Measurements from ENCODE around the gene PLA2G5. TPM values are rescaled to one million over a fixed set of nuclear protein-coding genes. Genes with fewer than 3 reads are reported as not detected.
"Not testable (repeated sequence)": the region's sequence is repeated elsewhere in the genome, so short reads cannot be mapped to it uniquely, and the experiment has no call there.

Gene PLA2G5
- total and polyA plus RNA-seq, 2 experiments from 2014 or later = not detected

GRCh38 chr1:20058531-20058930 is 11.5 kb upstream of the PLA2G5 start:
- no peaks in the 10 kb centered on the region for H3K27me3 ChIP-seq
- H3K4me1 ChIP-seq (ENCODE audit: low read depth) = no peaks in the 10 kb centered on the region
- no peaks in the 10 kb centered on the region for H3K9me3 ChIP-seq (ENCODE audit: low read depth)
- no peaks in the 10 kb centered on the region for H3K36me3 ChIP-seq
- no peak for TF ChIP-seq CTCF (IDR thresholded peaks at IDR 0.05; ENCODE audit: low read depth, low read length)
- no peak overlapping the region for H3K27ac ChIP-seq
- H3K4me3 ChIP-seq = no peak overlapping the region
- peak in 1 of 2 donors; percentile 83 for DNase-seq (ENCODE audit: low read depth in 1 of 2, low spot score in 1 of 2)

GRCh38 chr1:20059847-20060246 is 10.1 kb upstream of the PLA2G5 start:
- Histone ChIP-seq H3K27ac (no peak overlapping the region), H3K4me3 (no peak overlapping the region), H3K9me3 (ENCODE audit: low read depth) (no peaks in the 10 kb centered on the region), H3K27me3 (no peaks in the 10 kb centered on the region), H3K36me3 (no peaks in the 10 kb centered on the region), H3K4me1 (ENCODE audit: low read depth) (no peaks in the 10 kb centered on the region)
- TF ChIP-seq CTCF (IDR thresholded peaks at IDR 0.05; ENCODE audit: low read depth, low read length) = no peak
- no peak for DNase-seq (ENCODE audit: low read depth in 1 of 2, low spot score in 1 of 2)

GRCh38 chr1:20060791-20061190 is 9.2 kb upstream of the PLA2G5 start:
- H3K4me3 ChIP-seq; H3K36me3 ChIP-seq; H3K27ac ChIP-seq; DNase-seq (ENCODE audit: low read depth in 1 of 2, low spot score in 1 of 2); H3K27me3 ChIP-seq; H3K4me1 ChIP-seq (ENCODE audit: low read depth); H3K9me3 ChIP-seq (ENCODE audit: low read depth): not testable (repeated sequence)

- H3K4me3 ChIP-seq = no peak overlapping the region
- H3K36me3 ChIP-seq = no peaks in the 10 kb centered on the region
- no peak for TF ChIP-seq CTCF (IDR thresholded peaks at IDR 0.05; ENCODE audit: low read depth, low read length)
- no peaks in the 10 kb centered on the region for H3K9me3 ChIP-seq (ENCODE audit: low read depth)
- no peak for DNase-seq (ENCODE audit: low read depth in 1 of 2, low spot score in 1 of 2)
- H3K27ac ChIP-seq = no peak overlapping the region
- H3K27me3 ChIP-seq = no peaks in the 10 kb centered on the region
- no peaks in the 10 kb centered on the region for H3K4me1 ChIP-seq (ENCODE audit: low read depth)
These were observed 8.1 kb upstream of the PLA2G5 start for GRCh38 chr1:20061866-20062265.

GRCh38 chr1:20063861-20064292 is 6.1 kb upstream of the PLA2G5 start:
- no peak overlapping the region for H3K27ac ChIP-seq
- no peak for TF ChIP-seq CTCF (IDR thresholded peaks at IDR 0.05; ENCODE audit: low read depth, low read length)
- no peak overlapping the region for H3K4me3 ChIP-seq
- no peaks in the 10 kb centered on the region for H3K9me3 ChIP-seq (ENCODE audit: low read depth)
- DNase-seq (ENCODE audit: low read depth in 1 of 2, low spot score in 1 of 2) = peak in 1 of 2 donors; percentile 40
- no peaks in the 10 kb centered on the region for H3K36me3 ChIP-seq
- H3K27me3 ChIP-seq = no peaks in the 10 kb centered on the region
- no peaks in the 10 kb centered on the region for H3K4me1 ChIP-seq (ENCODE audit: low read depth)

- Histone ChIP-seq H3K9me3 (ENCODE audit: low read depth) (no peaks in the 10 kb centered on the region), H3K27me3 (no peaks in the 10 kb centered on the region), H3K27ac (no peak overlapping the region), H3K36me3 (no peaks in the 10 kb centered on the region), H3K4me3 (no peak overlapping the region), H3K4me1 (ENCODE audit: low read depth) (no peaks in the 10 kb centered on the region)
- DNase-seq (ENCODE audit: low read depth in 1 of 2, low spot score in 1 of 2) = no peak
- no peak for TF ChIP-seq CTCF (IDR thresholded peaks at IDR 0.05; ENCODE audit: low read depth, low read length)
These were observed 1.3 kb upstream of the PLA2G5 start for GRCh38 chr1:20068722-20069121.

All from cardiac muscle cell (in vitro differentiated cells and primary cell).